B cell (primary cell): ENCODE measurements around the gene WASF3. TPM values are rescaled to one million over a fixed set of nuclear protein-coding genes. Genes with fewer than 3 reads are reported as not detected.

Source experiments
- ATAC-seq: fragments of 200-7000 bp; cut with Tn5 transposase; one replicate; pipeline ENCODE4 v1.10.0; 2021; ENCODE audit warnings: low read depth, mild to moderate bottlenecking, moderate number of reproducible peaks, moderate library complexity
- CTCF ChIA-PET: fragments of 350-600 bp; sonication (Branson Sonifier 250); formaldehyde crosslinking; loops from one replicate; lab custom pipeline; 2021; ENCODE audit warnings: antibody characterized with exemption, inconsistent platforms; lab: Charles Lee
- POLR2A ChIA-PET: fragments of 350-600 bp; sonication (Branson Sonifier 250); formaldehyde crosslinking; loops from one replicate; lab custom pipeline; 2021; ENCODE audit warnings: antibody characterized with exemption; lab: Charles Lee
- DNase-seq: peaks from one replicate; pipeline ENCODE4 v3.0.0; 2013
- H2AFZ ChIP-seq: 2 replicates; pipeline ENCODE4 v1.6.1; 2012; ENCODE audit warnings: mild to moderate bottlenecking, low read depth, low read length; ENCODE audit not compliant: insufficient read depth, poor library complexity, severe bottlenecking
- H3K27ac ChIP-seq, 2 donors: 1 replicate in 1 of 2; 2 replicates in 1 of 2; pipeline ENCODE4 v1.5.1; 2012 to 2013; ENCODE audit warnings: low read length in 2 of 2, mild to moderate bottlenecking in 2 of 2, moderate library complexity in 1 of 2
- H3K27me3 ChIP-seq, 4 experiments: fragments of 200-600 bp in 1 of 4; sonication (generic) in 1 of 4; replicated peaks in 1 of 4; 1 replicate in 2 of 4; 2 replicates in 2 of 4; pipeline versions ENCODE4 v1.6.1 to v1.7.0; 2013 to 2016; ENCODE audit warnings: low read length in 3 of 4, mild to moderate bottlenecking in 2 of 4, mixed read lengths in 1 of 4, moderate library complexity in 1 of 4; ENCODE audit not compliant: insufficient read depth in 4 of 4, control insufficient read depth in 3 of 4; ENCODE audit errors: control extremely low read depth in 1 of 4
- H3K36me3 ChIP-seq, 2 experiments: replicated peaks in 1 of 2; 1 replicate in 1 of 2; 2 replicates in 1 of 2; pipeline versions ENCODE4 v1.6.1 to v1.7.1; 2013; ENCODE audit warnings: low read length in 1 of 2; ENCODE audit not compliant: insufficient read depth in 2 of 2, control insufficient read depth in 1 of 2; ENCODE audit errors: control extremely low read depth in 1 of 2, extremely low read depth in 1 of 2
- H3K4me1 ChIP-seq, 2 donors: fragments of 200-600 bp in 1 of 2; sonication (generic) in 1 of 2; 1 replicate in 1 of 2; 2 replicates in 1 of 2; pipeline versions ENCODE4 v1.5.1 to v1.6.1; 2013 to 2017; ENCODE audit warnings: low read length in 2 of 2; ENCODE audit not compliant: control insufficient read depth in 2 of 2, insufficient read depth in 2 of 2
- H3K4me2 ChIP-seq: replicated peaks from 2 replicates; pipeline ENCODE3; 2012; ENCODE audit warnings: mild to moderate bottlenecking, low read depth, low read length; ENCODE audit not compliant: poor library complexity, severe bottlenecking
- H3K4me3 ChIP-seq, 5 experiments: fragments of 200-600 bp in 1 of 5; sonication (generic) in 1 of 5; 1 replicate in 3 of 5; 2 replicates in 2 of 5; pipeline versions ENCODE4 v1.5.1 to v1.7.0; 2011 to 2016; ENCODE audit warnings: low read length in 4 of 5, mild to moderate bottlenecking in 4 of 5, low read depth in 2 of 5, control low read depth in 1 of 5, moderate library complexity in 1 of 5; ENCODE audit not compliant: insufficient read depth in 1 of 5; ENCODE audit errors: control extremely low read depth in 1 of 5, extremely low read depth in 1 of 5
- H3K79me2 ChIP-seq: fragments of 200-600 bp; sonication (generic); one replicate; pipeline ENCODE4 v1.6.0; 2016; ENCODE audit warnings: low read length; ENCODE audit not compliant: control insufficient read depth, insufficient read depth
- H3K9ac ChIP-seq: fragments of 200-600 bp; sonication (generic); 2 replicates; pipeline ENCODE4 v1.6.1; 2017; ENCODE audit warnings: mild to moderate bottlenecking, low read length, moderate library complexity
- H3K9me3 ChIP-seq, 3 donors: one replicate each; pipeline versions ENCODE4 v1.6.1 to v1.7.1; 2013; ENCODE audit warnings: low read length in 2 of 3; ENCODE audit not compliant: control insufficient read depth in 2 of 3, insufficient read depth in 1 of 3; ENCODE audit errors: control extremely low read depth in 1 of 3
- H4K20me1 ChIP-seq: 2 replicates; pipeline ENCODE4 v1.6.0; 2012; ENCODE audit warnings: mild to moderate bottlenecking, low read length; ENCODE audit not compliant: insufficient read depth, control insufficient read depth, poor library complexity, severe bottlenecking
- H3K27ac Mint-ChIP-seq: one replicate; pipeline ENCODE4 v1.8.0; 2021; ENCODE audit warnings: mixed read lengths
- H3K27me3 Mint-ChIP-seq: one replicate; pipeline ENCODE4 v1.8.0; 2021; ENCODE audit warnings: mixed read lengths
- H3K4me1 Mint-ChIP-seq: one replicate; pipeline ENCODE4 v1.8.0; 2021; ENCODE audit warnings: mixed read lengths
- H3K4me3 Mint-ChIP-seq: one replicate; pipeline ENCODE4 v1.8.0; 2021; ENCODE audit warnings: mixed read lengths
- H3K9me3 Mint-ChIP-seq: one replicate; pipeline ENCODE4 v1.8.0; 2022; ENCODE audit warnings: mixed read lengths; ENCODE audit not compliant: insufficient read depth
- CTCF ChIP-seq: fragments of 200-600 bp; IDR thresholded peaks from one replicate; pipeline ENCODE4 v1.8.0; 2022; ENCODE audit warnings: antibody characterized with exemption, mild to moderate bottlenecking
- EZH2 ChIP-seq: IDR thresholded peaks from 2 replicates; pipeline ENCODE4 v1.6.1; 2012; ENCODE audit warnings: borderline replicate concordance, low read depth, mild to moderate bottlenecking, moderate library complexity, low read length; ENCODE audit not compliant: insufficient read depth, poor library complexity, severe bottlenecking
- WGBS: methylation state at CpG from one replicate; pipeline ENCODE4 v1.1.5; 2013; ENCODE audit warnings: missing lambda C conversion rate; ENCODE audit not compliant: insufficient coverage; 5-methylcytosine and 5-hydroxymethylcytosine counted together
- intact Hi-C: fragments of 100-400 bp; cut with micrococcal nuclease; formaldehyde crosslinking; loops from one replicate; pipeline ENCODE4 v1.10.0; 2022
- polyA plus RNA-seq: library from polyadenylated mRNA; depleted of rRNA; stranded (reverse); fragments of >200 nt; gene quantifications from 2 replicates; pipeline ENCODE4 v1.2.3, GENCODE V29; 2012
- total RNA-seq, 2 donors: library from RNA; stranded (reverse); fragments of 120-200 nt in 1 of 2; gene quantifications; 1 replicate in 1 of 2; 2 replicates in 1 of 2; pipeline versions ENCODE4 v1.2.3 to v1.2.4, GENCODE V29; 2013 to 2022

WASF3 gene
- total and polyA plus RNA-seq, 2 donors (not counting 1 experiment from before 2014, with no cell fraction given) = 0.18 to 0.89 TPM

- Histone ChIP-seq H3K4me3 (no peak overlapping the region), H2AFZ (no peak overlapping the region), H3K36me3 (no peaks in the 10 kb centered on the region), H3K4me1 (no peaks in the 10 kb centered on the region), H4K20me1 (no peaks in the 10 kb centered on the region), H3K9me3 (no peaks in the 10 kb centered on the region), H3K9ac (no peak overlapping the region), H3K27me3 (no peaks in the 10 kb centered on the region), H3K27ac (no peak overlapping the region), H3K79me2 (no peaks in the 10 kb centered on the region), H3K4me2 (no peak overlapping the region)
- ATAC-seq (no peak), DNase-seq (no peak)
- ChIA-PET POLR2A (no interaction called here), CTCF (no interaction called here)
- TF ChIP-seq EZH2 = no peak
- no peak for TF ChIP-seq CTCF
- no CpG with 5 or more reads among the region's 1 CpG for WGBS
- H3K9me3 Mint-ChIP-seq = no peaks in the 10 kb centered on the region
- intact Hi-C loops = no loop called here
- H3K4me1 Mint-ChIP-seq = no peaks in the 10 kb centered on the region
- no peak overlapping the region for H3K4me3 Mint-ChIP-seq
- H3K27me3 Mint-ChIP-seq = peaks cover 33% of the 10 kb centered on the region
- H3K27ac Mint-ChIP-seq = no peak overlapping the region
Measured at GRCh38 chr13:26589754-26590153, 32.3 kb downstream of the WASF3 start.

- Histone ChIP-seq H3K9ac (no peak overlapping the region), H2AFZ (no peak overlapping the region), H3K27me3 (no peaks in the 10 kb centered on the region), H3K9me3 (no peaks in the 10 kb centered on the region), H3K36me3 (no peaks in the 10 kb centered on the region), H4K20me1 (no peaks in the 10 kb centered on the region), H3K27ac (no peak overlapping the region), H3K79me2 (no peaks in the 10 kb centered on the region), H3K4me2 (no peak overlapping the region), H3K4me3 (no peak overlapping the region), H3K4me1 (no peaks in the 10 kb centered on the region)
- no peak for ATAC-seq
- Mint-ChIP-seq H3K4me1 (no peaks in the 10 kb centered on the region), H3K9me3 (peaks cover 2% of the 10 kb centered on the region), H3K4me3 (no peak overlapping the region), H3K27me3 (peaks cover 35% of the 10 kb centered on the region), H3K27ac (no peak overlapping the region)
- no peak for DNase-seq
- no peak for TF ChIP-seq EZH2
- no peak for TF ChIP-seq CTCF
- intact Hi-C loops = no loop called here
- WGBS = no CpG with 5 or more reads among the region's 2 CpGs
- POLR2A ChIA-PET = no interaction called here
- CTCF ChIA-PET = no interaction called here
Measured at GRCh38 chr13:26590379-26590778, 32.9 kb downstream of the WASF3 start.
